Measurements from ENCODE around the gene NKRF.

NKRF gene

GRCh38 chrX:119589810-119590209 lies 16.4 kb downstream of the NKRF start:
- H3K4me2 ChIP-seq (ENCODE audit: low read depth, low read length, poor library complexity, severe bottlenecking), result no peak overlapping the region
- no peaks in the 10 kb centered on the region for H4K20me1 ChIP-seq (ENCODE audit: low read depth, low read length)
- no peaks in the 10 kb centered on the region for H3K27me3 ChIP-seq (ENCODE audit: low read length)
- no peak overlapping the region for H2AFZ ChIP-seq (ENCODE audit: low read depth, low read length, severe bottlenecking)
- H3K27ac ChIP-seq (ENCODE audit: low read depth, low read length), result no peak overlapping the region
- H3K9me3 ChIP-seq (ENCODE audit: insufficient read depth, low read length), result no peaks in the 10 kb centered on the region
- no peak overlapping the region for H3K4me3 ChIP-seq (ENCODE audit: insufficient read depth, low read length, poor library complexity, severe bottlenecking)
- H3F3A ChIP-seq (ENCODE audit: insufficient read depth), result peaks cover 3% of the 10 kb centered on the region; the same call in 1 of the 2 replicates
- no peaks in the 10 kb centered on the region for H3K79me2 ChIP-seq (ENCODE audit: insufficient read depth, low read length)
- H3K36me3 ChIP-seq (ENCODE audit: low read length), result peaks cover 13% of the 10 kb centered on the region; the same call in 1 of the 2 replicates
- no peaks in the 10 kb centered on the region for H3K9me2 ChIP-seq (replicated peaks; ENCODE audit: insufficient read depth, low read length)
- no peak for TF ChIP-seq EZH2phosphoT487 (conservative IDR thresholded peaks at IDR 0.05; ENCODE audit: low read length)
- no peak for TF ChIP-seq CTCF (IDR thresholded peaks at IDR 0.05; ENCODE audit: insufficient read depth, low read length, poor library complexity, severe bottlenecking)
- no peak overlapping the region for H3K9ac ChIP-seq (ENCODE audit: low read length)

GRCh38 chrX:119583431-119584059 lies 22.7 kb downstream of the NKRF start:
- Histone ChIP-seq H3K4me3 (ENCODE audit: insufficient read depth, low read length, poor library complexity, severe bottlenecking) (no peak overlapping the region), H3F3A (ENCODE audit: insufficient read depth) (peaks cover 23% of the 10 kb centered on the region; the same call in 1 of the 2 replicates), H3K9ac (ENCODE audit: low read length) (no peak overlapping the region), H2AFZ (ENCODE audit: low read depth, low read length, severe bottlenecking) (no peak overlapping the region), H3K9me3 (ENCODE audit: insufficient read depth, low read length) (no peaks in the 10 kb centered on the region), H3K36me3 (ENCODE audit: low read length) (peaks cover 1% of the 10 kb centered on the region; the same call in 1 of the 2 replicates), H4K20me1 (ENCODE audit: low read depth, low read length) (no peaks in the 10 kb centered on the region), H3K27ac (ENCODE audit: low read depth, low read length) (no peak overlapping the region), H3K79me2 (ENCODE audit: insufficient read depth, low read length) (no peaks in the 10 kb centered on the region), H3K9me2 (replicated peaks; ENCODE audit: insufficient read depth, low read length) (no peaks in the 10 kb centered on the region), H3K4me2 (ENCODE audit: low read depth, low read length, poor library complexity, severe bottlenecking) (no peak overlapping the region), H3K27me3 (ENCODE audit: low read length) (no peaks in the 10 kb centered on the region)
- no peak for TF ChIP-seq CTCF (IDR thresholded peaks at IDR 0.05; ENCODE audit: insufficient read depth, low read length, poor library complexity, severe bottlenecking)

DNA sequence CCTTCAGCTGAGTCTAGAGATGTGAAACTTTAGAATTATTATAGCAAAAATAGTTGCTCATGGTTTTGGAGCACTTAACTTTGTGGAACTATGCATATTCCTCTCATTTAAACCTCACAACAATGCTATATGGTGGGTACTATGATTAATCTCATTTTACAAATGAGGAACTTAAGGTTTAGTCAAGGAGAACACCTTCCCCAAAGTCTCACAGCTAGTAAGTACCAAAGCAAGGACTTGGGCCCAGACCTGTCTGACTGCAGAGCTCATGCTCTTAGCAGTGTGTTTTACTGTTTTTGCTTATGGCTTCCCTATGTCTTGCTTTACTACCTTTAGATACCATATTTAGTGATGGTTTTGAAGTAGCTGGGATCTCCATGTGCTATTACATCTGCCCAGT lies 26.8 kb downstream of the NKRF start:
- Histone ChIP-seq H3K27ac (ENCODE audit: low read depth, low read length) (peak overlapping the region; percentile 36), H4K20me1 (ENCODE audit: low read depth, low read length) (no peaks in the 10 kb centered on the region), H3K9ac (ENCODE audit: low read length) (no peak overlapping the region), H3K36me3 (ENCODE audit: low read length) (no peaks in the 10 kb centered on the region), H3K79me2 (ENCODE audit: insufficient read depth, low read length) (peaks cover 13% of the 10 kb centered on the region), H3K4me2 (ENCODE audit: low read depth, low read length, poor library complexity, severe bottlenecking) (no peak overlapping the region), H2AFZ (ENCODE audit: low read depth, low read length, severe bottlenecking) (no peak overlapping the region), H3K4me3 (ENCODE audit: insufficient read depth, low read length, poor library complexity, severe bottlenecking) (no peak overlapping the region), H3K9me2 (replicated peaks; ENCODE audit: insufficient read depth, low read length) (no peaks in the 10 kb centered on the region), H3K27me3 (ENCODE audit: low read length) (no peaks in the 10 kb centered on the region), H3F3A (ENCODE audit: insufficient read depth) (peaks cover 19% of the 10 kb centered on the region; the same call in 1 of the 2 replicates), H3K9me3 (ENCODE audit: insufficient read depth, low read length) (no peaks in the 10 kb centered on the region)
- TF ChIP-seq EZH2phosphoT487 (conservative IDR thresholded peaks at IDR 0.05; ENCODE audit: low read length) (no peak), CTCF (IDR thresholded peaks at IDR 0.05; ENCODE audit: insufficient read depth, low read length, poor library complexity, severe bottlenecking) (no peak)
